CD14-positive monocyte (primary cell): ENCODE data around the gene PPM1H. TPM values are rescaled to one million over a fixed set of nuclear protein-coding genes. Genes with fewer than 3 reads are reported as not detected.
A peak's percentile ranks its signal among the peaks of the same experiment; 100 is the strongest.

Experiments used
- DNase-seq, 3 donors: peaks; one replicate each; pipeline ENCODE4 v3.0.0-alpha.2; 2011 to 2022
- H2AFZ ChIP-seq: 2 replicates; pipeline ENCODE4 v1.6.0; 2012; ENCODE audit warnings: mild to moderate bottlenecking, low read depth, low read length, inconsistent platforms; ENCODE audit not compliant: insufficient read depth, poor library complexity, severe bottlenecking
- H3K27ac ChIP-seq, 2 donors: 1 replicate in 1 of 2; 2 replicates in 1 of 2; pipeline ENCODE4 v1.5.1; 2012 to 2013; ENCODE audit warnings: low read length in 2 of 2, control low read depth in 1 of 2, inconsistent platforms in 1 of 2, low read depth in 1 of 2, mild to moderate bottlenecking in 1 of 2
- H3K27me3 ChIP-seq, 2 donors: one replicate each; pipeline versions ENCODE4 v1.6.0 to v1.6.1; 2011 to 2013; ENCODE audit warnings: low read length in 2 of 2; ENCODE audit not compliant: control insufficient read depth in 2 of 2, insufficient read depth in 2 of 2
- H3K36me3 ChIP-seq, 2 donors: replicated peaks in 1 of 2; 1 replicate in 1 of 2; 2 replicates in 1 of 2; pipeline versions ENCODE4 v1.5.1 to v1.6.1; 2012 to 2013; ENCODE audit warnings: low read length in 2 of 2, control low read depth in 1 of 2, inconsistent platforms in 1 of 2, mild to moderate bottlenecking in 1 of 2; ENCODE audit not compliant: insufficient read depth in 2 of 2, control insufficient read depth in 1 of 2
- H3K4me1 ChIP-seq, 2 donors: 1 replicate in 1 of 2; 2 replicates in 1 of 2; pipeline versions ENCODE4 v1.5.1 to v1.6.1; 2012 to 2013; ENCODE audit warnings: low read length in 2 of 2, control low read depth in 1 of 2, inconsistent platforms in 1 of 2, mild to moderate bottlenecking in 1 of 2, moderate library complexity in 1 of 2; ENCODE audit not compliant: insufficient read depth in 2 of 2, control insufficient read depth in 1 of 2
- H3K4me2 ChIP-seq: replicated peaks from 2 replicates; pipeline ENCODE3; 2012; ENCODE audit warnings: low read length, moderate library complexity, mild to moderate bottlenecking; ENCODE audit not compliant: poor library complexity, severe bottlenecking; ENCODE audit errors: extremely low read depth
- H3K4me3 ChIP-seq, 3 experiments: fragments of 200-600 bp in 1 of 3; sonication (generic) in 1 of 3; replicated peaks in 1 of 3; 1 replicate in 2 of 3; 2 replicates in 1 of 3; pipeline ENCODE4 v1.5.1; 2011 to 2013; ENCODE audit warnings: low read length in 3 of 3, mild to moderate bottlenecking in 3 of 3, control low read depth in 2 of 3, low read depth in 2 of 3, inconsistent platforms in 1 of 3, moderate library complexity in 1 of 3
- H3K79me2 ChIP-seq: 2 replicates; pipeline ENCODE4 v1.6.0; 2012; ENCODE audit warnings: mild to moderate bottlenecking, control low read depth, inconsistent platforms, low read length, moderate library complexity; ENCODE audit not compliant: insufficient read depth
- H3K9ac ChIP-seq: 2 replicates; pipeline ENCODE4 v1.6.0; 2017; ENCODE audit warnings: low read length, mild to moderate bottlenecking; ENCODE audit not compliant: insufficient read depth, poor library complexity, severe bottlenecking
- H3K9me3 ChIP-seq, 2 donors: replicated peaks in 1 of 2; 1 replicate in 1 of 2; 2 replicates in 1 of 2; pipeline versions ENCODE4 v1.5.1 to v1.6.1; 2012 to 2013; ENCODE audit warnings: low read length in 2 of 2, control low read depth in 1 of 2; ENCODE audit not compliant: control insufficient read depth in 1 of 2, insufficient read depth in 1 of 2
- H4K20me1 ChIP-seq: 2 replicates; pipeline ENCODE4 v1.6.0; 2012; ENCODE audit warnings: mild to moderate bottlenecking, low read length, control low read depth, moderate library complexity; ENCODE audit not compliant: insufficient read depth
- H3K27ac Mint-ChIP-seq, 7 donors: one replicate each; pipeline ENCODE4 v1.8.0; 2020; ENCODE audit warnings: mild to moderate bottlenecking in 7 of 7, mixed read lengths in 7 of 7, moderate library complexity in 6 of 7, inconsistent platforms in 2 of 7
- H3K27me3 Mint-ChIP-seq, 3 donors: one replicate each; pipeline ENCODE4 v1.8.0; 2021 to 2022; ENCODE audit warnings: low read depth in 3 of 3, mild to moderate bottlenecking in 3 of 3, mixed read lengths in 3 of 3, moderate library complexity in 3 of 3, inconsistent platforms in 1 of 3
- H3K36me3 Mint-ChIP-seq, 2 donors: one replicate each; pipeline ENCODE4 v1.8.0; 2020; ENCODE audit warnings: mixed read lengths in 2 of 2, inconsistent platforms in 1 of 2, mild to moderate bottlenecking in 1 of 2
- H3K4me1 Mint-ChIP-seq: one replicate; pipeline ENCODE4 v1.8.0; 2020; ENCODE audit warnings: mild to moderate bottlenecking, mixed read lengths
- H3K4me3 Mint-ChIP-seq, 2 donors: one replicate each; pipeline ENCODE4 v1.8.0; 2020; ENCODE audit warnings: mild to moderate bottlenecking in 2 of 2, mixed read lengths in 2 of 2, moderate library complexity in 1 of 2
- H3K9me3 Mint-ChIP-seq, 7 donors: one replicate each; pipeline ENCODE4 v1.8.0; 2020 to 2022; ENCODE audit warnings: mixed read lengths in 7 of 7, mild to moderate bottlenecking in 6 of 7, moderate library complexity in 6 of 7, inconsistent platforms in 2 of 7
- WGBS: methylation state at CpG from one replicate; pipeline ENCODE4 v1.1.5; 2013; ENCODE audit warnings: missing lambda C conversion rate; ENCODE audit not compliant: insufficient coverage; 5-methylcytosine and 5-hydroxymethylcytosine counted together
- intact Hi-C, 2 donors: fragments of 100-400 bp; cut with micrococcal nuclease; formaldehyde crosslinking; loops; one replicate each; pipeline versions ENCODE4 v1.15.0 to v1.15.1; 2023
- polyA plus RNA-seq, 3 donors: library from polyadenylated mRNA; depleted of rRNA in 1 of 3; unstranded in 2 of 3; stranded (reverse) in 1 of 3; fragments of 300-500 nt in 2 of 3; fragments of >200 nt in 1 of 3; fragmentation: Illumina TruSeq in 2 of 3; gene quantifications; 1 replicate in 2 of 3; 2 replicates in 1 of 3; pipeline ENCODE4 v1.2.3, GENCODE V29; 2012 to 2021
- TF ChIP-seq, protein P1 (sequence below): fragments of 200-600 bp; IDR thresholded peaks from one replicate; pipeline ENCODE4 v1.8.0; 2022; ENCODE audit warnings: antibody characterized with exemption, mild to moderate bottlenecking

The PPM1H gene
- polyA plus RNA-seq, 3 donors, result 1.5 to 2.8 (median 1.9) TPM

DNA sequence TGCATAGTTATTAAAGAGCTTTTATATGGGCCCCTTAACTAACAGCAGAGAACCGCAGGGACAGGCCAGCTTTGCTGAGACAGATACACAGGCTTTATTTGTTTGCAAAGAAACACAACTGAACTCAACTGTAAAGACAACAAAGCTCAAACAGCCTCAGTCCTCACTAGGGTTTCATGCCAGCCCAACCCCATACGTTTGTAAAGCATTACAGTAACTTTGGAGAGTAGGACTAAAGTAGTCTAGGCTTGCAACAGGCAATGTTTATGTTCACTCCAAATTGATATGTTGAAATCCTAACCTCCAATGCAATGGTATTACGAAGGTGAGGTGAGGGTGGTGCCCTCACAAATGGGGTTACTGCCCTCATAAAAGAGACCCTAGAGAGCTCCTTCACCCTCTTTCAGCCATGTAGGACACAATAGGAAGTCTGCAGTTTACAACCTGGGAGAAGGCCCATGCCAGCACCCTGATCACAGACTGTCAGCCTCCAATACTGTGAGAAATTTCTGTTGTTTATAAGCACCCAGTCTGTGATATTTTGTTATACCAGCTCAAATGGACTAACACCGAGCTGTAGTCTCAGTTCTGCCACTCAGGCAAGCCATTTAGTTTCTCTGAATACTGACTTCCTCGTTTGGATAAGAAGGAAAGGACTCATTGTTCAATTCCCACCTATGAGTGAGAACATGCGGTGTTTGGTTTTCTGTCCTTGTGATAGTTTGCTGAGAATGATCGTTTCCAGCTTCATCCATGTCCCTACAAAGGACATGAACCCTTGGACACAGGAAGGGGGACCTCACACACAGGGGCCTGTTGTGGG, 35.2 kb downstream of the PPM1H start:
- Histone ChIP-seq H3K4me3 (no peak overlapping the region), H3K36me3 (no peaks in the 10 kb centered on the region), H3K9me3 (no peaks in the 10 kb centered on the region), H3K9ac (no peak overlapping the region), H2AFZ (no peak overlapping the region), H3K4me1 (peaks cover 44 to 48% of the 10 kb centered on the region in 2 donors), H3K27ac (no peak overlapping the region), H3K27me3 (no peaks in the 10 kb centered on the region), H3K4me2 (no peak overlapping the region), H4K20me1 (no peaks in the 10 kb centered on the region), H3K79me2 (no peaks in the 10 kb centered on the region)
- peaks cover 0 to 4% (median 0%) of the 10 kb centered on the region in 3 donors for H3K27me3 Mint-ChIP-seq
- no peak for DNase-seq
- H3K9me3 Mint-ChIP-seq, result peaks cover 0 to 8% (median 4%) of the 10 kb centered on the region in 7 donors
- WGBS, result 0% methylated on average over 1 of the region's 7 CpGs
- peaks cover 0 to 2% of the 10 kb centered on the region in 2 donors for H3K36me3 Mint-ChIP-seq
- H3K4me3 Mint-ChIP-seq, result no peak overlapping the region
- intact Hi-C loops, result no loop called here
- TF ChIP-seq, protein P1, sequence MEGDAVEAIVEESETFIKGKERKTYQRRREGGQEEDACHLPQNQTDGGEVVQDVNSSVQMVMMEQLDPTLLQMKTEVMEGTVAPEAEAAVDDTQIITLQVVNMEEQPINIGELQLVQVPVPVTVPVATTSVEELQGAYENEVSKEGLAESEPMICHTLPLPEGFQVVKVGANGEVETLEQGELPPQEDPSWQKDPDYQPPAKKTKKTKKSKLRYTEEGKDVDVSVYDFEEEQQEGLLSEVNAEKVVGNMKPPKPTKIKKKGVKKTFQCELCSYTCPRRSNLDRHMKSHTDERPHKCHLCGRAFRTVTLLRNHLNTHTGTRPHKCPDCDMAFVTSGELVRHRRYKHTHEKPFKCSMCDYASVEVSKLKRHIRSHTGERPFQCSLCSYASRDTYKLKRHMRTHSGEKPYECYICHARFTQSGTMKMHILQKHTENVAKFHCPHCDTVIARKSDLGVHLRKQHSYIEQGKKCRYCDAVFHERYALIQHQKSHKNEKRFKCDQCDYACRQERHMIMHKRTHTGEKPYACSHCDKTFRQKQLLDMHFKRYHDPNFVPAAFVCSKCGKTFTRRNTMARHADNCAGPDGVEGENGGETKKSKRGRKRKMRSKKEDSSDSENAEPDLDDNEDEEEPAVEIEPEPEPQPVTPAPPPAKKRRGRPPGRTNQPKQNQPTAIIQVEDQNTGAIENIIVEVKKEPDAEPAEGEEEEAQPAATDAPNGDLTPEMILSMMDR, result no peak
- peaks cover 43% of the 10 kb centered on the region for H3K4me1 Mint-ChIP-seq
- peak overlapping the region in 2 of 7 donors; percentile 33 to 42 for H3K27ac Mint-ChIP-seq

DNA sequence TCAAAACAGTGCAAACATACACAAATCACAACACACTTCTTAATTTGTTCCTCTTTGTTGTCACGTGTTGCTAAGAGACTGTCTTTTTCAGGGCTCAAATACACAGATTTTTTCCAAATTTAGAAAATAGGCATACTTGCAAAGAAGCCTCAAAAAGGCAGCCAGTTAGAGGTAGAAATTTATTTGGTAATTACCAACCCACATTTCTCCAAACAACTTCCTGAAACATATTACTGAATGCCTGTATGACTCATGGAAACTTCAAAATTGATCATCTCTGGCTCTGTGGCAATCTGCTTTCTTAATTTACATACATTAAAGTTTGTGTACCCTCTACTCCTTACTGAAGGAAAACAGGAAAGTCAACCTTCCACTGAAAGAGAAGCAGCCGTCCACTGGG, 36.4 kb downstream of the PPM1H start:
- H3K79me2 ChIP-seq, result no peaks in the 10 kb centered on the region
- no CpG with 5 or more reads among the region's 2 CpGs for WGBS
- H3K4me2 ChIP-seq, result peak overlapping the region; percentile 33
- TF ChIP-seq, protein P1, result no peak
- peaks cover 44 to 45% of the 10 kb centered on the region in 2 donors for H3K4me1 ChIP-seq
- no peak overlapping the region for H3K9ac ChIP-seq
- H3K27me3 ChIP-seq, result no peaks in the 10 kb centered on the region
- no peaks in the 10 kb centered on the region for H4K20me1 ChIP-seq
- intact Hi-C loops, result no loop called here
- peak overlapping the region in 1 of 3 experiments; percentile 34 for H3K4me3 ChIP-seq
- Mint-ChIP-seq H3K4me3 (peak overlapping the region in 1 of 2 donors; percentile 65), H3K9me3 (peaks cover 0 to 8% (median 4%) of the 10 kb centered on the region in 7 donors), H3K27me3 (peaks cover 0 to 4% (median 0%) of the 10 kb centered on the region in 3 donors), H3K27ac (peak overlapping the region; percentile 8 to 86 (median 78)), H3K4me1 (peaks cover 43% of the 10 kb centered on the region), H3K36me3 (peaks cover 0 to 2% of the 10 kb centered on the region in 2 donors)
- peak overlapping the region in 1 of 2 donors; percentile 28 for H3K27ac ChIP-seq
- no peak overlapping the region for H2AFZ ChIP-seq
- H3K36me3 ChIP-seq, result no peaks in the 10 kb centered on the region
- no peaks in the 10 kb centered on the region for H3K9me3 ChIP-seq
- DNase-seq, result peak; percentile 49 to 79 (median 78)
